ENCODE data around the gene RTKN2. TPM values are rescaled to one million over a fixed set of nuclear protein-coding genes. Genes with fewer than 3 reads are reported as not detected.

RTKN2 gene
- total RNA-seq, 4 donors from 2014 or later, result 4.9 to 10.8 (median 9.7) TPM

- Histone ChIP-seq H3K9me3 (no peaks in the 10 kb centered on the region), H3K27me3 (no peaks in the 10 kb centered on the region), H3K27ac (no peak overlapping the region), H3K36me3 (no peaks in the 10 kb centered on the region), H3K4me1 (no peaks in the 10 kb centered on the region), H3K4me3 (no peak overlapping the region)
- intact Hi-C loops (cut with DNase I), result no loop called here
- TF ChIP-seq POLR2A (IDR thresholded peaks at IDR 0.05) (no peak), CTCF (IDR thresholded peaks at IDR 0.05) (no peak)
- no peak for DNase-seq
- 60 to 63% methylated on average over 5 to 7 of the region's 9 CpGs for WGBS, 2 donors
Measured at GRCh38 chr10:62306663-62307062, 38.0 kb upstream of the RTKN2 start.

DNA sequence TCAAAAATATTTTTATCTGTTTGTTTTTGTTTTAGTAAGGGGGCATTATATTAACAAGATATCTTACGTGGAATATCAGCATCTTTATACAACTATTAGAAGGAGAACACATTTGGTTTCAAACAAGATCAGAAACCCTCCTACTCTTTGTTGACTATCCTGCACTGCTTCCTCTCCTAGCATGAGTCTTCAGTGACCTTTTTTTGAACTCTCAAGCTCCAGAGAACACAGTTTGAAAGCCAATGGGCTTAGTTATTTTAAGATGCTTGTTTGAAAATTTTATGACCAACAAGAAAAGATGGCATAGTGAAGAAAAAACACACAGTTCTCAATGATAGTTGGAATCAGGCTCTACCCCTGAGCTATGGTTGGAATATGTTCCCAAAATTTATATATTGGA lies 37.2 kb upstream of the RTKN2 start:
- no peaks in the 10 kb centered on the region for H3K27me3 ChIP-seq
- TF ChIP-seq POLR2A (IDR thresholded peaks at IDR 0.05) (no peak), CTCF (IDR thresholded peaks at IDR 0.05) (no peak)
- H3K9me3 ChIP-seq, result no peaks in the 10 kb centered on the region
- 65 to 78% methylated on average over 1 of the region's 1 CpG for WGBS, 2 donors
- no peak for DNase-seq
- intact Hi-C loops (cut with DNase I), result no loop called here
- no peaks in the 10 kb centered on the region for H3K36me3 ChIP-seq
- no peak overlapping the region for H3K27ac ChIP-seq
- no peaks in the 10 kb centered on the region for H3K4me1 ChIP-seq
- no peak overlapping the region for H3K4me3 ChIP-seq

GRCh38 chr10:62303922-62304321 lies 35.3 kb upstream of the RTKN2 start:
- no peak for DNase-seq
- intact Hi-C loops (cut with DNase I), result no loop called here
- H3K9me3 ChIP-seq, result no peaks in the 10 kb centered on the region
- no peak overlapping the region for H3K27ac ChIP-seq
- no peaks in the 10 kb centered on the region for H3K36me3 ChIP-seq
- no peak overlapping the region for H3K4me3 ChIP-seq
- H3K27me3 ChIP-seq, result no peaks in the 10 kb centered on the region
- WGBS, 2 donors, result 92 to 93% methylated on average over 7 of the region's 7 CpGs
- no peaks in the 10 kb centered on the region for H3K4me1 ChIP-seq
- TF ChIP-seq POLR2A (IDR thresholded peaks at IDR 0.05) (no peak), CTCF (IDR thresholded peaks at IDR 0.05) (no peak)

DNA sequence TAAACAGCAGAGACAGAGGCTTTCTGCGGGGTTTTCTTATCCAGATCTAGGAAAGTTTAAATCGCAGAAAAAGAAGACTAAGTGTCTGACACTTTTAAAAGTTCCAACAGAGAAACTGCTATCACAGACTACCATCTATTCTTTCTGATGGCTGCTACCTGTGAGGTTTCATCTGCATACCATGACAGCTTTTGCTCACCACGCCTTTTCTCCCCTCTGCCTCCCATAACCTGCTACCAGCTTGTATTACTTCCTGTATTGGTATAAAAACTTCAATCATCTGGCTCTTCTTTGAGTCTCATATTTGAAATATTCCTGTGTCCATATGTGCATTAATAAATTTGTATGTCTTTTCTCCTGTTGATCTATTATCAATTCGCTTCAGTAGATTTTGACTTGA lies 34.1 kb upstream of the RTKN2 start:
- intact Hi-C loops (cut with DNase I), result no loop called here
- no peaks in the 10 kb centered on the region for H3K9me3 ChIP-seq
- no peaks in the 10 kb centered on the region for H3K27me3 ChIP-seq
- WGBS, 2 donors, result 76 to 80% methylated on average over 4 of the region's 4 CpGs
- H3K27ac ChIP-seq, result no peak overlapping the region
- no peak for DNase-seq
- TF ChIP-seq POLR2A (IDR thresholded peaks at IDR 0.05), result no peak
- TF ChIP-seq CTCF (IDR thresholded peaks at IDR 0.05), result no peak
- H3K4me1 ChIP-seq, result no peaks in the 10 kb centered on the region
- no peak overlapping the region for H3K4me3 ChIP-seq
- no peaks in the 10 kb centered on the region for H3K36me3 ChIP-seq

- H3K36me3 ChIP-seq, result no peaks in the 10 kb centered on the region
- no peak overlapping the region for H3K4me3 ChIP-seq
- no peaks in the 10 kb centered on the region for H3K4me1 ChIP-seq
- no peak for DNase-seq
- no peaks in the 10 kb centered on the region for H3K9me3 ChIP-seq
- intact Hi-C loops (cut with DNase I), result no loop called here
- H3K27ac ChIP-seq, result no peak overlapping the region
- TF ChIP-seq POLR2A (IDR thresholded peaks at IDR 0.05) (no peak), CTCF (IDR thresholded peaks at IDR 0.05) (no peak)
- no peaks in the 10 kb centered on the region for H3K27me3 ChIP-seq
- WGBS, 2 donors, result 64 to 65% methylated on average over 5 of the region's 5 CpGs
Measured at GRCh38 chr10:62297857-62298256, 29.2 kb upstream of the RTKN2 start.

Measured in esophagus squamous epithelium (tissue), 5 donors.